SU-DHL-6 (cell line): Measurements from ENCODE around the gene SPARC.
"Not testable (repeated sequence)": the region's sequence is repeated elsewhere in the genome, so short reads cannot be mapped to it uniquely, and the experiment has no call there.

Experiments
- H2AFZ ChIP-seq: fragments of 200-600 bp; sonication (generic); 2 replicates; pipeline ENCODE4 v1.6.1; 2014; ENCODE audit warnings: low read depth, mild to moderate bottlenecking, moderate library complexity, mixed read lengths, antibody characterized with exemption, low read length; ENCODE audit not compliant: severe bottlenecking
- H3F3A ChIP-seq: fragments of 200-600 bp; shearing (Covaris generic); 2 replicates; pipeline ENCODE4 v1.6.0; 2016; ENCODE audit warnings: antibody characterized with exemption, mild to moderate bottlenecking; ENCODE audit not compliant: insufficient read depth
- H3K27ac ChIP-seq: fragments of 200-600 bp; sonication (generic); 2 replicates; pipeline ENCODE4 v1.5.1; 2016; ENCODE audit warnings: low read depth, mild to moderate bottlenecking, low read length, moderate library complexity, mixed read lengths
- H3K27me3 ChIP-seq: fragments of 200-600 bp; sonication (generic), shearing (Covaris generic); 2 replicates; pipeline ENCODE4 v1.6.0; 2014; ENCODE audit warnings: mild to moderate bottlenecking, low read length
- H3K36me3 ChIP-seq: fragments of 200-600 bp; sonication (generic); 2 replicates; pipeline ENCODE4 v1.6.1; 2014; ENCODE audit warnings: mild to moderate bottlenecking, low read length, mixed read lengths
- H3K4me2 ChIP-seq: fragments of 300-600, 200-600 bp; shearing (Covaris generic), sonication (generic); 2 replicates; pipeline ENCODE4 v1.6.0; 2014; ENCODE audit warnings: low read length, low read depth, mild to moderate bottlenecking; ENCODE audit not compliant: poor library complexity, severe bottlenecking
- H3K4me3 ChIP-seq: fragments of 200-600 bp; sonication (generic); 2 replicates; pipeline ENCODE4 v1.5.1; 2014; ENCODE audit warnings: antibody characterized with exemption, low read length, mild to moderate bottlenecking, mixed read lengths; ENCODE audit not compliant: insufficient read depth, poor library complexity, severe bottlenecking
- H3K79me2 ChIP-seq: fragments of 200-600 bp; sonication (generic); 2 replicates; pipeline ENCODE4 v1.6.1; 2014; ENCODE audit warnings: mild to moderate bottlenecking, low read length, moderate library complexity; ENCODE audit not compliant: insufficient read depth
- H3K9ac ChIP-seq: fragments of 200-600 bp; sonication (generic); 2 replicates; pipeline ENCODE4 v1.7.0; 2014; ENCODE audit warnings: mild to moderate bottlenecking, low read length
- H3K9me2 ChIP-seq: fragments of 200-600 bp; sonication (generic); replicated peaks from 2 replicates; pipeline ENCODE4 v1.6.1; 2014; ENCODE audit warnings: low read length; ENCODE audit not compliant: insufficient read depth
- H3K9me3 ChIP-seq: fragments of 200-600 bp; sonication (generic); 2 replicates; pipeline ENCODE4 v1.6.1; 2014; ENCODE audit warnings: low read length, mixed read lengths; ENCODE audit not compliant: insufficient read depth
- H4K20me1 ChIP-seq: fragments of 200-600 bp; sonication (generic); 2 replicates; pipeline ENCODE4 v1.6.1; 2014; ENCODE audit warnings: low read depth, mild to moderate bottlenecking, antibody characterized with exemption, low read length, moderate library complexity, mixed read lengths
- EZH2phosphoT487 ChIP-seq: fragments of 200-600 bp; sonication (generic), shearing (Covaris generic); conservative IDR thresholded peaks from 2 replicates; pipeline ENCODE4 v1.6.1; 2018; ENCODE audit warnings: mild to moderate bottlenecking, antibody characterized with exemption, low read length, moderate library complexity, mixed read lengths
- TF ChIP-seq, protein P1 (sequence below): fragments of 200-600 bp; sonication (generic); IDR thresholded peaks from one replicate; pipeline ENCODE4 v1.5.1; 2017; ENCODE audit warnings: antibody characterized with exemption, mild to moderate bottlenecking, low read length, moderate library complexity; ENCODE audit not compliant: insufficient read depth, poor library complexity, severe bottlenecking

The SPARC gene

DNA sequence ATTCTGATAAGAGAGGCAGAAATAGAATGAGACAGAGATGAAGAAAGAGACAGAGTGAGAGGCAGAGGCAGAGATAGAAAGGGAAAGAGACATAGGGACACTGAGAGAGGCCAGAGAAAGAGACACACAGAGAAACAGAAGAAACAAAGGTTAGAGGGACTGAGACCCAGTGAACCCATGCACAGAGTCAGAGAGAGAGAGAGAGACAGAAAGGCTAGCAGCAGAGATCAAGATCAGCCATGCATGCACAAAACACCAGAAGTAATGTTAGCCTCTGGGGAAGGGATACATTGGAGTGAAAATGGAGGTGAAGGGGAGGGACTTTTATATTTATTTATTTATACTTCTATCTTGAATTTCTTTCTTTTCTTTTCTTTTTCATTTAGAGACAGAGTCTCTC is 14.1 kb upstream of the SPARC start:
- Histone ChIP-seq H3K4me2 (no peak overlapping the region), H3K4me3 (no peak overlapping the region), H3K9me2 (no peaks in the 10 kb centered on the region), H4K20me1 (no peaks in the 10 kb centered on the region), H3K27ac (no peak overlapping the region), H3K27me3 (no peaks in the 10 kb centered on the region), H3F3A (no peaks in the 10 kb centered on the region), H3K9ac (no peak overlapping the region), H3K79me2 (no peaks in the 10 kb centered on the region), H3K9me3 (no peaks in the 10 kb centered on the region), H2AFZ (no peak overlapping the region), H3K36me3 (no peaks in the 10 kb centered on the region)
- TF ChIP-seq, protein P1, sequence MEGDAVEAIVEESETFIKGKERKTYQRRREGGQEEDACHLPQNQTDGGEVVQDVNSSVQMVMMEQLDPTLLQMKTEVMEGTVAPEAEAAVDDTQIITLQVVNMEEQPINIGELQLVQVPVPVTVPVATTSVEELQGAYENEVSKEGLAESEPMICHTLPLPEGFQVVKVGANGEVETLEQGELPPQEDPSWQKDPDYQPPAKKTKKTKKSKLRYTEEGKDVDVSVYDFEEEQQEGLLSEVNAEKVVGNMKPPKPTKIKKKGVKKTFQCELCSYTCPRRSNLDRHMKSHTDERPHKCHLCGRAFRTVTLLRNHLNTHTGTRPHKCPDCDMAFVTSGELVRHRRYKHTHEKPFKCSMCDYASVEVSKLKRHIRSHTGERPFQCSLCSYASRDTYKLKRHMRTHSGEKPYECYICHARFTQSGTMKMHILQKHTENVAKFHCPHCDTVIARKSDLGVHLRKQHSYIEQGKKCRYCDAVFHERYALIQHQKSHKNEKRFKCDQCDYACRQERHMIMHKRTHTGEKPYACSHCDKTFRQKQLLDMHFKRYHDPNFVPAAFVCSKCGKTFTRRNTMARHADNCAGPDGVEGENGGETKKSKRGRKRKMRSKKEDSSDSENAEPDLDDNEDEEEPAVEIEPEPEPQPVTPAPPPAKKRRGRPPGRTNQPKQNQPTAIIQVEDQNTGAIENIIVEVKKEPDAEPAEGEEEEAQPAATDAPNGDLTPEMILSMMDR = no peak
- TF ChIP-seq EZH2phosphoT487 = no peak

DNA sequence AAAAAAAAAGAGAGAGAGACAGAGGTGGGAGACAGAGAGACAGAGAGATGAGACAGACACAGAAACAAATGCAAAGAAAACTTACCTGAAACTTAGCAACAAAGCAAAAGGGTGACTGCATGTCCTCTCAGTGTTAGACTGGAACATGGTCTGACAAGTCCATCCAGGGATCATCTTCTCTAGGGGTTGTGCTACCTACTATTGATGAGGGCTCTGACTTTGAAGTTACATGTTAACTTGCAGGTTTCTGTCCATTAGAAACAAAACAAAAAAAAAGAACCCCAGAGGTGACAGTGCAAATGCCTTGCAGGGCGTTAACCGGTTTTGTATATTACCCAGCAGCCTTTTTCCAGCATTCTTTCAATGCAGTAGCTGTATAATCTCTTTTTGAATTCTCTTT is 13.6 kb upstream of the SPARC start:
- Histone ChIP-seq H3K27me3 (no peaks in the 10 kb centered on the region), H2AFZ (no peak overlapping the region), H3K4me2 (no peak overlapping the region), H3K4me3 (no peak overlapping the region), H3K9ac (no peak overlapping the region), H3F3A (no peaks in the 10 kb centered on the region), H3K9me2 (no peaks in the 10 kb centered on the region), H3K79me2 (no peaks in the 10 kb centered on the region), H3K27ac (no peak overlapping the region), H4K20me1 (no peaks in the 10 kb centered on the region), H3K36me3 (no peaks in the 10 kb centered on the region), H3K9me3 (no peaks in the 10 kb centered on the region)
- TF ChIP-seq, protein P1 = no peak
- TF ChIP-seq EZH2phosphoT487 = no peak

DNA sequence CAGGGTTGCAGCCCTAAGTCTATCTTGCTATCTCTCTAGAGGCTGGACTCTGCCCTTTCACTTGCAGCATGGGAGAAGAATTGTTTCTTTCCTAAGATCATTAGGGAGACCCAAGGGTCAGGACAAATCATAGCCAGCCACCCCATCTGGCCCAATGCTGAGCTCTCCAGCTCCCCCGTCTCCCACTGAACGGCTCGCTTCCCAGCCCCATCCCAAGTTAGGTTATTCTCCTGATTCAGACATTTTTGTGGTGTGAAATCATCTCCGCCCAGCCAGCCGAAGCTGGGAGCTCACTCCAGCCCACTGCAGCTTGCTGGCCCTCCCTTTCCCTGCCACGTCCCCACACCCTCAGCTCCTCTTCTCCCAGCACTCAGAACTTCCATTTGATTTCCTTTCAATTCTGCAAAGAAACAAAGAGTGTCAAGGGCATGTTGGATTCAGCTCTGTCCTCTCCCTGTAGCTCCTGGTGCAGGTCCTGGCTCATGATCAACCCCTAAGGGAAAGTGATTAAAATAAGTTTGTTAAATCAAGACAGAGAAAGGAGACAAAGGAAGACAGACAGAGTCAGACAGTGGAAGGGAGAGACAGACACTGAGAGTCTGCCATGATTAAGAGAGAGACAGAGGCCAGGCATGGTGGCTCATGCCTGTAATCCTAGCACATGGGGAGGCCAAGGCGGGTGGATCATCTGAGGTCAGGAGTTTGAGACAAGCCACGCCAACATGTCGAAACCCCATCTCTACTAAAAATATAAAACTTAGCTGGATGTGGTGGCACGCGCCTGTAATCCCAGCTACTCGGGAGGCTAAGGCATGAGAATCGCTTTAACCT is 12.6 kb upstream of the SPARC start:
- Histone ChIP-seq H3K27ac (no peak overlapping the region), H3K4me3 (no peak overlapping the region), H3K9me3 (no peaks in the 10 kb centered on the region), H2AFZ (no peak overlapping the region), H3K9me2 (no peaks in the 10 kb centered on the region), H3K36me3 (no peaks in the 10 kb centered on the region), H3K9ac (no peak overlapping the region), H3F3A (no peaks in the 10 kb centered on the region), H3K4me2 (no peak overlapping the region), H4K20me1 (no peaks in the 10 kb centered on the region), H3K27me3 (no peaks in the 10 kb centered on the region), H3K79me2 (no peaks in the 10 kb centered on the region)
- TF ChIP-seq EZH2phosphoT487 = no peak
- TF ChIP-seq, protein P1 = no peak

DNA sequence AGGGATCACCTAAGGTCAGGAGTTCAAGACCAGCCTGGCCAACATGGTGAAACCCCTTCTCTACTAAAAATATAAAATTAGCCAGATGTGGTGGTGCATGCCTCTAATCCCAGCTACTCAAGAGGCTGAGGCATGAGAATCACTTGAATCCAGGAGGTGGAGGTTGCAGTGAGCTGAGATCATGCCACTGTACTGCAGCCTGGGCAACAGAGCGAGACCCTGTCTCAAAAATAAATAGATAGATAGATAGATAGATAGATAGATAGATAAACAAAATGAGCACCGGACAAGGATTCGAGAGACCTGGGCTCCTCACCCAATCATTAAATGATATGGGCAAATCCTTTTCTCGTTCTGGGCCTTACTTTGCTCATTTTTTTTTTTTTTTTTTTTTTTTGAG is 11.4 kb upstream of the SPARC start:
- not testable (repeated sequence) for H3K4me3 ChIP-seq, H3K4me2 ChIP-seq, H3K27ac ChIP-seq, H4K20me1 ChIP-seq, H3K9me3 ChIP-seq, H3K9me2 ChIP-seq, H3K79me2 ChIP-seq, H3K9ac ChIP-seq, H2AFZ ChIP-seq, H3K27me3 ChIP-seq, H3F3A ChIP-seq, H3K36me3 ChIP-seq
